ENCODE data around the gene TGM3. TPM values are rescaled to one million over a fixed set of nuclear protein-coding genes. Genes with fewer than 3 reads are reported as not detected.

TGM3 gene
- total RNA-seq, 6 experiments from 2014 or later: 0.09 to 0.15 TPM; not detected in 4

DNA sequence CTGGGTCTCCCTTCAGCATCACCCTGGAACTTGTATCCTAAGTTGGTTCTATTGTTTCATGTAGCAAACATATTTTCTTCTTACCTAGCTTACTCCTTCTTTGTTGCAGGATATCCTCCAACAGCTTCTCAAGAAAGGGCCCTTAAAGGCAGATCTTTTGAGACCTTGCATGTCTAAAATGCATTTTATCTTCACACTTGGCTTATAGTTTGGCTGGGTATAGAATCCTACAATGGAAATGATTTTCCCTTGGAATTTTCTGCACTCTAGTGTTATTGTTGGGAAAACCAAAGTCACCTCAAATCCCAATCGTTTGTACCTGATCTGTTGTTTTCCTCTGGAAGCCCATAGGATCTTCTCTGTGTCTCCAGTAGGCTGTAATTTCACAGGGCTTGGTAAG lies 72.8 kb downstream of the TGM3 start:
- Mint-ChIP-seq H3K4me3 (no peak overlapping the region), H3K27me3 (ENCODE audit: insufficient read depth) (peaks cover 3% of the 10 kb centered on the region), H3K9me3 (peaks cover 16% of the 10 kb centered on the region), H3K4me1 (ENCODE audit: low read depth) (peaks cover 12% of the 10 kb centered on the region), H3K36me3 (ENCODE audit: low read depth) (peaks cover 15% of the 10 kb centered on the region; the same call in 1 of the 2 replicates), H3K27ac (no peak overlapping the region)
- no peak for DNase-seq
- TF ChIP-seq, protein P1, sequence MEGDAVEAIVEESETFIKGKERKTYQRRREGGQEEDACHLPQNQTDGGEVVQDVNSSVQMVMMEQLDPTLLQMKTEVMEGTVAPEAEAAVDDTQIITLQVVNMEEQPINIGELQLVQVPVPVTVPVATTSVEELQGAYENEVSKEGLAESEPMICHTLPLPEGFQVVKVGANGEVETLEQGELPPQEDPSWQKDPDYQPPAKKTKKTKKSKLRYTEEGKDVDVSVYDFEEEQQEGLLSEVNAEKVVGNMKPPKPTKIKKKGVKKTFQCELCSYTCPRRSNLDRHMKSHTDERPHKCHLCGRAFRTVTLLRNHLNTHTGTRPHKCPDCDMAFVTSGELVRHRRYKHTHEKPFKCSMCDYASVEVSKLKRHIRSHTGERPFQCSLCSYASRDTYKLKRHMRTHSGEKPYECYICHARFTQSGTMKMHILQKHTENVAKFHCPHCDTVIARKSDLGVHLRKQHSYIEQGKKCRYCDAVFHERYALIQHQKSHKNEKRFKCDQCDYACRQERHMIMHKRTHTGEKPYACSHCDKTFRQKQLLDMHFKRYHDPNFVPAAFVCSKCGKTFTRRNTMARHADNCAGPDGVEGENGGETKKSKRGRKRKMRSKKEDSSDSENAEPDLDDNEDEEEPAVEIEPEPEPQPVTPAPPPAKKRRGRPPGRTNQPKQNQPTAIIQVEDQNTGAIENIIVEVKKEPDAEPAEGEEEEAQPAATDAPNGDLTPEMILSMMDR (IDR thresholded peaks at IDR 0.05): no peak

DNA sequence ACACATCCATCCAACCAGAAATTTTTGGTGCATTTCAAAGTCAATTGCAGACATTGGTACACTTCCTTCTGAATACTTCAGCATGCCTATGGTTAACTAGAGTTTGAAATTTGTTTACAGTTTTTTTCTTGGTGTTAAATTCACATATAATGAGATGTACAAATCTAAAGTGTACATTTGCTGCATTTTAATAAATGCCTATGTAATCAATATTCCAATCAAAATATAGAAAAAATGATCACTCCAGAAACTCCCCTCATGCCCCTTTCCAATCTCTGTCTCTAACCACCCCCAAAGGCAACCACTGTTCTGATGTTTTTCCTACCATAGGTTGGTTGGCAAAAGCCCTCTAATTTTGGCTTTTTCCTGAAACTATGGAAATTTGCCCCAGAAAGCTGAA lies 77.3 kb downstream of the TGM3 start:
- TF ChIP-seq, protein P1 (IDR thresholded peaks at IDR 0.05): no peak
- H3K27me3 Mint-ChIP-seq (ENCODE audit: insufficient read depth): peaks cover 3% of the 10 kb centered on the region
- H3K36me3 Mint-ChIP-seq (ENCODE audit: low read depth): peaks cover 13% of the 10 kb centered on the region; the same call in 1 of the 2 replicates
- H3K4me1 Mint-ChIP-seq (ENCODE audit: low read depth): peaks cover 8% of the 10 kb centered on the region
- peaks cover 14% of the 10 kb centered on the region for H3K9me3 Mint-ChIP-seq
- no peak overlapping the region for H3K4me3 Mint-ChIP-seq
- no peak overlapping the region for H3K27ac Mint-ChIP-seq
- DNase-seq: no peak

DNA sequence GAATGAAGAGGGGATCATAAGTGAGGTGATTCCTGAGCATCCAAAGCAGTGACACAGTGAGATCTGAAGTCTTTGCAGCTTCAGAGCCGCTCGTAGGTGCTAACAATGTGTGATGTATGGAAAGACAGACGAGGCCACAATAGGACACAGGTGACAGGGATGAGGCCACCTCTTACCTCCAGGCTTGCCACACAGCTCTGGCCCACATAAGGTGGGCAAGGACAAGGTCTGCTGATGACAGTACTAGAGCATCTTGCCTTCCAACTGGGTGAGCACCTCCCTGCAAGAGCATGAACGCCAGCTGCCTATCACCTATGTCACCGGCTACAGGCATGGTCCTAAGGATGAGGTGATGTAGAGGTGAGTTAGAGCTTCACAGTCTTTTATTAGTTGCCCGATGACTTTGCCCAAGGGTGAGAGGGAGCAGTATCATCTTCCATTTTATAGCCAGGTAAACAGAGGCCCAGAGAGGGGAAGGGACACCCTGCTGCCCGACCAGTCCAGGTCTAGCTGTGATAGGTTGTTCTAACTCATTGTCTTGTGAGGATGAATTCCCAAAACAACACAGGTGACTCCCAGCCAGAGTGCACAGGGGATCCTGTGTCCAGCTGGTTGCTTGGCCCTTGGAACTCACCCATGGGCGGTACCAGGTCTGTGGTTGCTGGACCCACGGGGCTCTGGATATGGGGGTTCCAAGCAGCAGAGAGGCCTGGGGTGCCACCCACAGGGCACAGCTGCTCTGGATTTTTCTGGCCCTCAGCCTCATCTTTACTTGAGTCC lies 78.7 kb downstream of the TGM3 start:
- peaks cover under 1% of the 10 kb centered on the region; the same call in 1 of the 2 replicates for H3K36me3 Mint-ChIP-seq (ENCODE audit: low read depth)
- no peak overlapping the region for H3K27ac Mint-ChIP-seq
- TF ChIP-seq, protein P1 (IDR thresholded peaks at IDR 0.05): no peak
- H3K27me3 Mint-ChIP-seq (ENCODE audit: insufficient read depth): peaks cover 5% of the 10 kb centered on the region
- no peaks in the 10 kb centered on the region for H3K9me3 Mint-ChIP-seq
- no peak for DNase-seq
- H3K4me1 Mint-ChIP-seq (ENCODE audit: low read depth): peaks cover 8% of the 10 kb centered on the region
- no peak overlapping the region for H3K4me3 Mint-ChIP-seq

DNA sequence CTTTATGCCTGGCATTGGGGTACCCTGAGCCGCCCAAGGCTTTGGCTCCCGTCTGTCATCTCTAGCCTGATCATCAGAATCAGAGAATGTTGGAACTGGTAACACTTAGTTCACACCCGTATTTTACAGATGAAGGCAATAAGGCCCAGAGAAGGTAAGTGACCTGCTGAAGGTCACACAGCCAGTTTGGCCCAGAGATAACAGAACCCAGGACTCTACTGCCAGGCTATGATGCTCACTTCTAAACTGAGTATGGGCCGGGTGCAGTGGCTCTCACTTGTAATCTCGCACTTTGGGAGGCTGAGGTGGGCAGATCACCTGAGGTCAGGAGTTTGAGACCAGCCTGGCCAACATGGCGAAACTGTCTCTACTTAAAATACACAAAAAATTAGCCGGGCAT lies 83.1 kb downstream of the TGM3 start:
- Mint-ChIP-seq H3K9me3 (no peaks in the 10 kb centered on the region), H3K27me3 (ENCODE audit: insufficient read depth) (peaks cover 4% of the 10 kb centered on the region; the same call in 1 of the 2 replicates), H3K4me1 (ENCODE audit: low read depth) (peaks cover 24% of the 10 kb centered on the region), H3K27ac (no peak overlapping the region), H3K36me3 (ENCODE audit: low read depth) (peaks cover 7% of the 10 kb centered on the region), H3K4me3 (no peak overlapping the region)
- TF ChIP-seq, protein P1 (IDR thresholded peaks at IDR 0.05): no peak
- no peak for DNase-seq

- no peak overlapping the region for H3K4me3 Mint-ChIP-seq
- H3K27me3 Mint-ChIP-seq (ENCODE audit: insufficient read depth): peaks cover 4% of the 10 kb centered on the region; the same call in 1 of the 2 replicates
- DNase-seq: no peak
- H3K27ac Mint-ChIP-seq: no peak overlapping the region
- H3K9me3 Mint-ChIP-seq: no peaks in the 10 kb centered on the region
- peaks cover 28% of the 10 kb centered on the region for H3K4me1 Mint-ChIP-seq (ENCODE audit: low read depth)
- TF ChIP-seq, protein P1 (IDR thresholded peaks at IDR 0.05): no peak
- H3K36me3 Mint-ChIP-seq (ENCODE audit: low read depth): peaks cover 7% of the 10 kb centered on the region
Measured at GRCh38 chr20:2379511-2380229, 83.9 kb downstream of the TGM3 start.

Measured in HFFc6 (cell line).